Measurements from ENCODE around the gene GATB.

Gene GATB

GRCh38 chr4:151712777-151713176 lies 48.0 kb downstream of the GATB start:
- TF ChIP-seq CTCF (IDR thresholded peaks at IDR 0.05; ENCODE audit: extremely low read depth, missing control alignments): no peak
- no peak for DNase-seq (ENCODE audit: low spot score)

GRCh38 chr4:151711646-151712045 lies 49.2 kb downstream of the GATB start:
- no peak for DNase-seq (ENCODE audit: low spot score)
- no peak for TF ChIP-seq CTCF (IDR thresholded peaks at IDR 0.05; ENCODE audit: extremely low read depth, missing control alignments)

- no peak for DNase-seq (ENCODE audit: low spot score)
Observed at GRCh38 chr4:151709587-151709986, 51.2 kb downstream of the GATB start.

GRCh38 chr4:151709071-151709470 lies 51.7 kb downstream of the GATB start:
- no peak for TF ChIP-seq CTCF (IDR thresholded peaks at IDR 0.05; ENCODE audit: extremely low read depth, missing control alignments)
- DNase-seq (ENCODE audit: low spot score): no peak

More at GRCh38 chr4:151709587-151709986, 51.2 kb downstream of the GATB start:
- TF ChIP-seq CTCF (IDR thresholded peaks at IDR 0.05; ENCODE audit: extremely low read depth, missing control alignments): no peak

GRCh38 chr4:151708100-151708499 lies 52.7 kb downstream of the GATB start:
- no peak for DNase-seq (ENCODE audit: low spot score)
- no peak for TF ChIP-seq CTCF (IDR thresholded peaks at IDR 0.05; ENCODE audit: extremely low read depth, missing control alignments)

GRCh38 chr4:151703401-151703800 lies 57.4 kb downstream of the GATB start:
- TF ChIP-seq CTCF (IDR thresholded peaks at IDR 0.05; ENCODE audit: extremely low read depth, missing control alignments): no peak

GRCh38 chr4:151702256-151702655 lies 58.6 kb downstream of the GATB start:
- no peak for DNase-seq (ENCODE audit: low spot score)
- no peak for TF ChIP-seq CTCF (IDR thresholded peaks at IDR 0.05; ENCODE audit: extremely low read depth, missing control alignments)

More at GRCh38 chr4:151703401-151703800, 57.4 kb downstream of the GATB start:
- DNase-seq (ENCODE audit: low spot score): no peak
